Activated CD4-positive, alpha-beta T cell treated with anti-CD3 and anti-CD28 coated beads for 36 hours (primary cell): Measurements from ENCODE around the gene LEMD2. TPM values are rescaled to one million over a fixed set of nuclear protein-coding genes. Genes with fewer than 3 reads are reported as not detected.

Experiments
- ATAC-seq: fragments of 200-7000 bp; cut with Tn5 transposase; one replicate; pipeline ENCODE4 v1.10.0; 2021; ENCODE audit warnings: mild to moderate bottlenecking, moderate library complexity
- CTCF ChIA-PET: fragments of 350-600 bp; sonication (Branson Sonifier 250); formaldehyde crosslinking; loops from one replicate; lab custom pipeline; 2021; ENCODE audit warnings: antibody characterized with exemption; lab: Charles Lee
- POLR2A ChIA-PET: fragments of 350-600 bp; sonication (Branson Sonifier 250); formaldehyde crosslinking; loops from one replicate; lab custom pipeline; 2021; ENCODE audit warnings: antibody characterized with exemption, inconsistent platforms; lab: Charles Lee
- DNase-seq: peaks from one replicate; pipeline ENCODE4 v3.0.0-alpha.2; 2020
- H3K27ac Mint-ChIP-seq: one replicate; pipeline ENCODE4 v1.8.0; 2021; ENCODE audit warnings: mixed read lengths
- H3K27me3 Mint-ChIP-seq: one replicate; pipeline ENCODE4 v1.8.0; 2021; ENCODE audit warnings: mixed read lengths
- H3K36me3 Mint-ChIP-seq: one replicate; pipeline ENCODE4 v1.8.0; 2021; ENCODE audit warnings: low read depth, mixed read lengths
- H3K4me1 Mint-ChIP-seq: one replicate; pipeline ENCODE4 v1.8.0; 2021; ENCODE audit warnings: mixed read lengths
- H3K4me3 Mint-ChIP-seq: one replicate; pipeline ENCODE4 v1.8.0; 2021; ENCODE audit warnings: mild to moderate bottlenecking, moderate library complexity, mixed read lengths
- H3K9me3 Mint-ChIP-seq: one replicate; pipeline ENCODE4 v1.8.0; 2021; ENCODE audit warnings: low read depth, mixed read lengths
- intact Hi-C, 2 experiments: fragments of 100-400 bp; cut with DNase I in 1 of 2; cut with micrococcal nuclease in 1 of 2; formaldehyde crosslinking; loops; one replicate each; pipeline versions ENCODE4 v1.14.2 to v1.15.1; 2022 to 2024; cut with DNase I, micrococcal nuclease
- total RNA-seq, 2 experiments: library from RNA; stranded (reverse); gene quantifications; one replicate each; pipeline ENCODE4 v1.2.3, GENCODE V29; 2021

Gene LEMD2
- total RNA-seq, 2 experiments from 2014 or later, result 55.2 to 61.5 TPM

DNA sequence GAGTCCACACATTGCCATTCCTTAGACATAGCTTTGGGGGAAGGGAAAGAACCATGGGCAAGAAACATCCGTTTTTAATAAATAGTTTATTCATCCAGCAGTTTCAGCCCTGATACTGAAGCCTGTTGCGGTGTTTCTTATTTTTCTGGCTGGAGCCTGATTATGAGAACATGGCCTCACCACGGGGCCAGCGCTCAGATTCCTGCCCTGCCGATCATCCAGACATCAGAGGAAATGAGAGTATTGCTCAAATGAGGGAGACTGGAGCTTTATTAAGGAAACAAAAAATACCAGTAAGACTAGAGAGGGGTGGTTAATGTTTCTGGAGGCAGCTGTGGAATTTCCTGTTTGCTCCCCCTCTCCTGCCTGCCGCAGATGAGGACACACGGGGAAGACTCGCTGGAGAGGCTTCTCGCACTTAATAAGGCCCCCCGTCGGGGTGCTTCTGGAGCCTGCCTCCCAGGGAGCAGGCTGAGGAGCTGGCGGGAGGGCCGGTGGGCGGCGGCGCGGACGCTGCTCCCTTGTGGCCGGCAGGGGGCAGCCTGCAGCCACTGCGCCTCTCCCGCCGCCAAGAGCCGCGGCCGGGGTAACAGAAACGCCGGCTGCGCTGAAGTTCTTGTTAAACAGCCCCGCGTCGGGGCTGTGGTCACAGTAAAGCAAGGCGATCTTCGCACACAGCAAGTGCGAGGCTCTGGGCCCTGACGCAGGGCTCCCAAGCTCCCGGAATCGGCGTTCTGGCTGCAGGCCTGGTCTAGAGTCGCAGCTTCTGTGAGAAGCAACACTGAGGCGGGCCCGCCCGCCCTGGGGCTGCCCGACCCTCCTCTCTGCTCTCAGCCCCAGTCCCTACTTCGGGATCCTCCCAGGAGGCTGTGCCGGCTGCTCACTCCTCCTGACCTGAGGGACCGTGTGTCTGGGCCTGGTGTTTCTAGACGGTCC, 17.5 kb downstream of the LEMD2 start:
- no peaks in the 10 kb centered on the region for H3K27me3 Mint-ChIP-seq
- H3K4me1 Mint-ChIP-seq, result peaks cover 2% of the 10 kb centered on the region
- H3K36me3 Mint-ChIP-seq, result peaks cover 22% of the 10 kb centered on the region
- POLR2A ChIA-PET, result interaction anchor here (0.6 to 1.2 kb wide), 2 partner anchors 8 to 182 kb away, joined by 3 to 5 read pairs; no protein-coding TSS in a partner anchor
- H3K9me3 Mint-ChIP-seq, result no peaks in the 10 kb centered on the region
- intact Hi-C loops, result loop anchor here (1.0 to 2.0 kb wide), 2 partner anchors 256 to 383 kb away; no protein-coding TSS in a partner anchor
- peak; percentile 82 for DNase-seq
- ATAC-seq, result peak; percentile 76
- H3K4me3 Mint-ChIP-seq, result no peak overlapping the region
- H3K27ac Mint-ChIP-seq, result no peak overlapping the region
- CTCF ChIA-PET, result interaction anchor here (0.6 to 4.6 kb wide), 41 partner anchors 7 to 466 kb away, joined by 3 to 72 read pairs (median 4); partner anchors contain the start of genes LEMD2, UQCC2 and ZBTB9

DNA sequence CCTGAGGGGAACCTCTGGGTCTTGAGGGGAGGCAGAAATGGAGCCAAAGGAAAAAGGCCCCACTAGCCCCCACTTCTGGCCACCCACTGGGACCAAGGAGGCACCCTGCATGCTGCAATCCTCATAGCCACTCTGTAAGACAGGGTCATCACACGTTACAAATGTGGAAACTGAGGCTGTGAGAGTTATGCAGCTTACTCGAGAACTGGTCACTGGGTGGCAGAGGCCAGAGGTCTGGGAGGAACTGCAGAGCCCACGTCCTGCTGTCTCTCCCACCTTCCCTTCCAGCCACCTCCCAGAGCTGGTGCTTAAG, 18.1 kb downstream of the LEMD2 start:
- POLR2A ChIA-PET, result interaction anchor here (0.6 to 1.2 kb wide), 2 partner anchors 9 to 181 kb away, joined by 3 to 5 read pairs; no protein-coding TSS in a partner anchor
- Mint-ChIP-seq H3K4me1 (peaks cover 2% of the 10 kb centered on the region), H3K9me3 (no peaks in the 10 kb centered on the region), H3K27ac (no peak overlapping the region), H3K4me3 (no peak overlapping the region), H3K36me3 (peaks cover 16% of the 10 kb centered on the region), H3K27me3 (no peaks in the 10 kb centered on the region)
- CTCF ChIA-PET, result interaction anchor here (0.6 to 4.6 kb wide), 38 partner anchors 7 to 467 kb away, joined by 3 to 72 read pairs (median 4); partner anchors contain the start of genes LEMD2 and UQCC2
- DNase-seq (no peak), ATAC-seq (no peak)
- intact Hi-C loops, result loop anchor here (1.0 to 2.0 kb wide), 2 partner anchors 257 to 384 kb away; no protein-coding TSS in a partner anchor

GRCh38 chr6:33770124-33770832, 18.7 kb downstream of the LEMD2 start:
- H3K27ac Mint-ChIP-seq, result no peak overlapping the region
- no peaks in the 10 kb centered on the region for H3K9me3 Mint-ChIP-seq
- ChIA-PET CTCF (interaction anchor here (0.6 to 4.6 kb wide), 25 partner anchors 9 to 1021 kb away, joined by 3 to 72 read pairs (median 4); partner anchors contain the start of genes LEMD2 and UQCC2), POLR2A (interaction anchor here (0.6 to 1.2 kb wide), 2 partner anchors 9 to 180 kb away, joined by 3 to 5 read pairs; no protein-coding TSS in a partner anchor)
- H3K4me1 Mint-ChIP-seq, result peaks cover 2% of the 10 kb centered on the region
- DNase-seq (no peak), ATAC-seq (no peak)
- H3K36me3 Mint-ChIP-seq, result peaks cover 13% of the 10 kb centered on the region
- H3K27me3 Mint-ChIP-seq, result no peaks in the 10 kb centered on the region
- no peak overlapping the region for H3K4me3 Mint-ChIP-seq
- intact Hi-C loops, result loop anchor here in 1 of 2 experiments (2.0 kb wide), 1 partner anchor 385 kb away; no protein-coding TSS in a partner anchor

DNA sequence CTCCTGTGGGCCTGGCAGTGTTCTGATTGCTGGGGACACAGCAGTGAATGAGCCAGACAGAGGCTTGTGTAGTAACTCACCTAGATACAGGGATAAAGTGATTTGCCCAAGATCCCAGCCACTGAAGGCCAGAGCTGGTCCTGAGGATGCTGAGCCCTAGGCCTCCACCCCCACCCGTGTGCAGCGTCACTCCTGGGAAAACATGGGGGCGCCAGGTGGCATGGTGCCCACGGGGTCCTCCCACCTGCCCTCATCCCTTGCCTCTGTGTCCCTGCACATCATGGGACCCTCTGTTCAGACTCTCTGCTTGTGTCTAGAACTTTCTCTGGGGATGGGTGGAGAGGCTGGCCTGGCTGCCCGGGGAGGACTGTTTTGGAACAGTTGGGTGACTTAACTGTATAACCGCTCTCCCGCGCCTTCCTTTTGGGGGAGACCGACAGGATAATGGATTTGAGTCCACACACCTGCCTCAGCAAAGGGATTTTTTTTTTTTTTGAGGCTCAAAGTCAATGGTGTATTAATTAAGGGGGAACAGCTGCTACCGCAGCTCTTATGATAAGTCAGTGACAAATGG, 19.6 kb downstream of the LEMD2 start:
- ChIA-PET POLR2A (no interaction called here), CTCF (interaction anchor here (0.6 to 4.6 kb wide), 16 partner anchors 8 to 395 kb away, joined by 3 to 72 read pairs (median 4); partner anchors contain the start of gene LEMD2)
- no peak overlapping the region for H3K4me3 Mint-ChIP-seq
- intact Hi-C loops, result no loop called here
- H3K9me3 Mint-ChIP-seq, result no peaks in the 10 kb centered on the region
- H3K36me3 Mint-ChIP-seq, result peaks cover 8% of the 10 kb centered on the region
- no peak for ATAC-seq
- no peaks in the 10 kb centered on the region for H3K27me3 Mint-ChIP-seq
- peaks cover 2% of the 10 kb centered on the region for H3K4me1 Mint-ChIP-seq
- H3K27ac Mint-ChIP-seq, result no peak overlapping the region
- DNase-seq, result no peak

DNA sequence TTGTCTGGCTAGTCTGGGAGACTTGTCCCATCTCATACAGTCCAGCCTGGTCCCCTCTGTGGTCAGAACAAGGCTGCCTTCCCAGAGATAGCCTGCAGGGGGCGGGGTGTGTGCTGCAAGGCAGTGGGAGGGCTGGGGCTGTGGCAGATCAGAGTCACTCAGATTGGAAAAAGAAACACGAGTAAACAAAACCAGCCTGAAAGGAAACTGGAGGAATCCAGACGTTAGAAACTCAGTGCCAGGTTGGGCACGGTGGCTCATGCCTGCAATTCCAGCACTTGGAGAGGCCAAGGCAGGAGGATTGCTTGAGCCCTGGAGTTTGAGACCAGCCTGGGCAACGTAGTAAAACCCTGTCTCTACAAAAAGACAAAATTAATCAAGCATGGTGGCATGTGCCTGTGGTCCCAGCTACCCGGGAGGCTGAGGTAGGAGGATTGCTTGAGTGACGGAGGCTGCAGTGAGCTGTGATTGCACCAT, 20.2 kb downstream of the LEMD2 start:
- POLR2A ChIA-PET, result no interaction called here
- DNase-seq, result peak; percentile 89
- peak; percentile 81 for ATAC-seq
- H3K4me3 Mint-ChIP-seq, result no peak overlapping the region
- H3K4me1 Mint-ChIP-seq, result peaks cover 2% of the 10 kb centered on the region
- H3K9me3 Mint-ChIP-seq, result no peaks in the 10 kb centered on the region
- intact Hi-C loops, result loop anchor here in 1 of 2 experiments (1.0 kb wide), 1 partner anchor 386 kb away; no protein-coding TSS in a partner anchor
- CTCF ChIA-PET, result interaction anchor here (0.6 to 4.5 kb wide), 6 partner anchors 7 to 366 kb away, joined by 3 to 24 read pairs (median 4); no protein-coding TSS in a partner anchor
- no peaks in the 10 kb centered on the region for H3K27me3 Mint-ChIP-seq
- no peak overlapping the region for H3K27ac Mint-ChIP-seq
- peaks cover 8% of the 10 kb centered on the region for H3K36me3 Mint-ChIP-seq

DNA sequence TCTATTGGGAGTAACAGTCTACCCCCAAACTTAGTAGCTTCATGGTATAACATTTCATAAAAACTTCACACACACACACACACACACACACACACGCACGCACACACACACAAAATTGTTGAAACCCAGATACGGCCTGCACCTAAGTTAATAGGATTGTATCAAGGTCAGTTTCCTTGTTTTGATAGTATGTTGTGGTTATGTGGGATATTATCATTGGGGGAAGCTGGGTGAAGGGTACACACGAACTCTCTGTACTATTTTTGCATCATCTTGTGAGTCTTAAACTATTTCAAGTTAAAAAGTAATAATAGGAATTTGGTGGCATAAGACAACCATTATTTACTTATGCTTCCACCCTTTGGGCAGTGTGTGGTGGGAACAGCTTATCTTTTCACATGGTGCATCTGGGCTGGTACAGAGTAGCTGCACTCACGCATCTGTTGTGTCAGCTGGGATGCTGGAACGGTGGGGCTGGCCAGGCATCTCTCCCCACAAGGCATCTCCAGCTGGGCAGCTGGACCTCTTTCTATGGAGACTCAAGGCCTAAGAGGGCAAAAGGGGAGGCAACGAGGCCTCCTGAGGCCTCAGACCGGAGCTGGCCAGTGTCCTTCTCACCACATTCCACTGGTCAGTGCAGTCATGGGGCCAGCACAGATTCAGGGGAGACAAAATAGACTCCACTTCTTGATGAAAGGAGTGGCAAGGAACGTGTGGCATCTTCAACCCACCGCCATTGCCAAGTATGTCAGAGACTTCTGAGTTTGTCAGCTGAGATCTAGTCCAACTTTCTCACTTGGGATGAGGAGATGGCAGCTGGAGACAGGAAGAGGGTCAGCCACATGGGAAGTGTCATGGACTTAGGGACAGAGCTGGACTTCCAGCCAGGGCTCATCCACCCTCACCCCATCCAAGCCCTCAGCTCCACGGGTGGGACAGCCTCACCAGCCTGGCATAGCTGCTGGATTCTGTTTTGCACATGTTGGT, 21.7 kb downstream of the LEMD2 start:
- no peak overlapping the region for H3K4me3 Mint-ChIP-seq
- DNase-seq, result no peak
- peaks cover 7% of the 10 kb centered on the region for H3K36me3 Mint-ChIP-seq
- ChIA-PET CTCF (interaction anchor here (0.6 to 1.9 kb wide), 14 partner anchors 11 to 1291 kb away, joined by 3 to 11 read pairs (median 4); no protein-coding TSS in a partner anchor), POLR2A (no interaction called here)
- H3K27me3 Mint-ChIP-seq, result no peaks in the 10 kb centered on the region
- no peak for ATAC-seq
- peaks cover 2% of the 10 kb centered on the region for H3K4me1 Mint-ChIP-seq
- H3K27ac Mint-ChIP-seq, result no peak overlapping the region
- intact Hi-C loops, result no loop called here
- H3K9me3 Mint-ChIP-seq, result no peaks in the 10 kb centered on the region

DNA sequence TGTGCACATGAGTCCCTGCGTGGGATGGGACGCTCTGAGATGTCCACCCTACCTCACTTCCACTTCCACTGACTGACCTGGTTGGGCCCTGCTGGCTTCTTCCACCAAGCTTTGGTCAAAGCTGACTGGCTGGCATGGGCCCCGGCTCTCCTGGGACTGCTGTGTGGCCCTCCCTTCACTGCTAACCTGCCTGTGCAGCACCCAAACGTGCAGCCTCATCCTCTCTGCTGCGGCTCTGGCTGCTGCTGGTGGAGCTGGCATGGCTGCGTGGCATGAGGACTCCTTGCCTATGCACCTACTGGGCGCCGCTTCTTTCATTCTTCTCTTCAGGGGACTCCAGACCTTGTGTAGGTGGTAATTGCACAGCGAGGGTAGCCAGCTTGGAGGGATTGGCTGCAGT, 23.6 kb downstream of the LEMD2 start:
- no peak for DNase-seq
- intact Hi-C loops, result no loop called here
- CTCF ChIA-PET, result interaction anchor here (0.6 to 1.0 kb wide), 2 partner anchors 173 to 262 kb away, joined by 3 read pairs; no protein-coding TSS in a partner anchor
- no peak for ATAC-seq
- Mint-ChIP-seq H3K36me3 (no peaks in the 10 kb centered on the region), H3K9me3 (no peaks in the 10 kb centered on the region), H3K4me3 (no peak overlapping the region), H3K27me3 (no peaks in the 10 kb centered on the region), H3K4me1 (no peaks in the 10 kb centered on the region), H3K27ac (no peak overlapping the region)
- POLR2A ChIA-PET, result no interaction called here

DNA sequence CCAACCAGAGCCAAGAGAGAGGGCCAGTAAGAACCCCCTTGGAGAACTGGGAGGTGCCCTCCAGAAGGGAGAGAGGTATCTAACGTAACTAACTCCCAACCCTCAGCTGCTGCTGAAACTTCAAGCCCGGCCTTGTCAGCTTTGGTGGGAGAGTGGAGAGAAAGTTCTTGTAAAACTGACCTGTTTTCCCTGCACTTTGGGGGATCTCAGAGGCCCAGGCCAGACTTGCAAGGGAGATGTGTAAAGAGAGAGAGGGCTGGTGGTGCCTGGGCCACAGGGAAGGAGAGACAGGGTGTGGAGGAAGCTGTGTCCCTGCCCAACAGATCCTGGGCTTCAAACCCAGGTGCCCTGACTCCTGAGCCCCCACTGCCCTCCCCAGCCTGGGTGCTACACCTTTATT, 24.9 kb downstream of the LEMD2 start:
- intact Hi-C loops, result loop anchor here in 1 of 2 experiments (5.0 kb wide), 1 partner anchor 177 kb away; no protein-coding TSS in a partner anchor
- no peak for DNase-seq
- no peaks in the 10 kb centered on the region for H3K36me3 Mint-ChIP-seq
- CTCF ChIA-PET, result interaction anchor here (0.7 to 2.0 kb wide), 3 partner anchors 8 to 140 kb away, joined by 3 to 6 read pairs (median 3); no protein-coding TSS in a partner anchor
- no peaks in the 10 kb centered on the region for H3K9me3 Mint-ChIP-seq
- no peak for ATAC-seq
- no peaks in the 10 kb centered on the region for H3K27me3 Mint-ChIP-seq
- POLR2A ChIA-PET, result no interaction called here
- no peak overlapping the region for H3K27ac Mint-ChIP-seq
- H3K4me3 Mint-ChIP-seq, result no peak overlapping the region
- H3K4me1 Mint-ChIP-seq, result no peaks in the 10 kb centered on the region

- Mint-ChIP-seq H3K4me3 (no peak overlapping the region), H3K27ac (no peak overlapping the region), H3K27me3 (no peaks in the 10 kb centered on the region), H3K36me3 (no peaks in the 10 kb centered on the region), H3K9me3 (no peaks in the 10 kb centered on the region), H3K4me1 (no peaks in the 10 kb centered on the region)
- intact Hi-C loops, result loop anchor here in 1 of 2 experiments (5.0 kb wide), 1 partner anchor 176 kb away; no protein-coding TSS in a partner anchor
- DNase-seq (no peak), ATAC-seq (no peak)
- ChIA-PET POLR2A (no interaction called here), CTCF (interaction anchor here (1.0 to 2.0 kb wide), 2 partner anchors 8 to 140 kb away, joined by 3 to 6 read pairs; no protein-coding TSS in a partner anchor)
Measured at GRCh38 chr6:33763483-33763882, 25.4 kb downstream of the LEMD2 start.
